NCI-H1105 (cell line): Measurements from ENCODE around the gene CSF2.
"Not testable (repeated sequence)": the region's sequence is repeated elsewhere in the genome, so short reads cannot be mapped to it uniquely, and the experiment has no call there.

Source experiments
- DNase-seq: peaks from one replicate; lab custom pipeline; 2025; lab: John Stamatoyannopoulos, UW

CSF2 gene

DNA sequence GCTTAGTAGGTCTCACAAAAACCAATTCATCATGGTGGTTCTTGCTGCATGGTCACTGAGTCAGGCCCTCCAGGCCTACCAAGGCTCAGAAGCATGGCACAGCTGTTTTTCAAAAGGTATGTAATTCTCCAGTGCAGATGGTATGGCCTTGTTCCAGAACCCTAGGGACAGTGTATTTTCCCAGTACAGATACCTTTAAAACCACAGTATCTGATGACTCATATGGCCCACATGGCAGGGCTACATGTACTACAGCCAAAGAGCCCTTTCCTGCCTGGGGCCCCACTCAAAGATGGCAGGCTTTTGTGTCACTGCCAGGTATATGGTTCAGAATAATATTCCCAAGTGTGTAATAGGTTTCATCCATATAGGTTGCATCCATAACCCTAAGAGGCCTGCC is 16.5 kb downstream of the CSF2 start:
- DNase-seq = no peak

DNA sequence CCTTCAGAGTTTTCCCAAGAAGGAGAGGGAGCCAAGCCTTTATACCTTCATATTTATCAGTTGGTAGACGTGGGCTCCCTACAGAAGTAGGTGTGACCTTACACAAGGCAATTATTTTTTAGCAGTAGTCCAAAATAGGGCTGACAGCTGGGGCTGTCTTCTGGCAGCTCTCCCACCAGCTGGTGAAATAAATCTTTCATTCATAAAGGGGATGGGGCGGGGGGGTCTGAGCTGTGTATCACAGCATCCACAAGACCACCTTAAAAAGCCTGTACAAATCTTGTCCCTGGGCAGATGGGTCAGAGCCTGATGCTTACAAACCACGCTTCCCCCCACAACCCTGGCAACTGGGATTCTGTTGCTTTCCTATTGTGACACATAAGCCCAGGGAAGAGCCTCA is 19.7 kb downstream of the CSF2 start:
- DNase-seq = no peak

DNA sequence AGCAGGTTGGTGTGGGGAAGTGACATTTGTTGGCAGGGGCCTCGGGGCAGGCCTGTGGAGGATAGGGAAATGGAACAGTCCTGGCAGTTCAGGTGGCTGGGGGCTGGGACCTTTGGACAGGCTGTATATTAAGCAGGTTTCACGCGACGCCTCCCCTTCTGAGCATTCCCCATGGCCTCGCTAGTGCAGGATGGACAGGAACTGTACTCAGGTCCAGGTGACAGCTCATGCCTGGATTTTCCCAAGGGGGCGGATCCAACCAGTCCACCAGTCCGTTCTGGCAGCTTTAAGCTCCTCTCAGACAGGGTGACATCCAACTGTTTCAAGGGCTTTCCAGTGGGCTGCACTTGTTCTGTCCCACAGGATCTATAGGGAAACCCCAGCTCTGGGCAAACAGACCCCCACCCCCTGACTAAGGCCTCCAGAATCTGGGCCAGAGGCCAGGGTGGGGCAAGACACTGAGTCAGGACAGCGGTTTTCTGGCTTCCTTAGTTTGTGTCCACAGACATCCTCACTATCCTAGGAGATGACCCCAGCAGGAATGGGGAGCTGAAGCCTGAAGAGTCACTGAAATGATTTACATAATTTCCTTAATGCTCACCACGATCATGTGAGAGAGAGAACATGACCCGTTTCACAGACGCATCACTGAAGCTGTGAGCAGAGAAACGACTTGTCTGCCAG is 20.9 kb downstream of the CSF2 start:
- DNase-seq = no peak

DNA sequence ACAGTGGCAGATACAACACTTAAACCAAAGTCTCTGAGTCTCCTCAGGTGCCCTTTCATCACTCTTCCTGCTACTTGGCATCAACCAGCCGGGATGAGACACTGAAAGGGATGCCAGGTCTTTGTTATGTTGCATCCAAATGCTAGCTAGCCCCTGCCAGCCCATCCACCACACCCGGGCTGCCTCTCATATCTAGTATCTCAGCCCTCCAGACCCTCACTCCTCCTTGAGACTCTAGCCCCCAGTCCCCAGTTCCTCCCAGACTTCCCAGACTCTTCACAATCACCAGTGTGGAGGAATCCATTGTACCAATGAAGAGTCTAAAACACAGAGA is 21.5 kb downstream of the CSF2 start:
- DNase-seq = no peak

DNA sequence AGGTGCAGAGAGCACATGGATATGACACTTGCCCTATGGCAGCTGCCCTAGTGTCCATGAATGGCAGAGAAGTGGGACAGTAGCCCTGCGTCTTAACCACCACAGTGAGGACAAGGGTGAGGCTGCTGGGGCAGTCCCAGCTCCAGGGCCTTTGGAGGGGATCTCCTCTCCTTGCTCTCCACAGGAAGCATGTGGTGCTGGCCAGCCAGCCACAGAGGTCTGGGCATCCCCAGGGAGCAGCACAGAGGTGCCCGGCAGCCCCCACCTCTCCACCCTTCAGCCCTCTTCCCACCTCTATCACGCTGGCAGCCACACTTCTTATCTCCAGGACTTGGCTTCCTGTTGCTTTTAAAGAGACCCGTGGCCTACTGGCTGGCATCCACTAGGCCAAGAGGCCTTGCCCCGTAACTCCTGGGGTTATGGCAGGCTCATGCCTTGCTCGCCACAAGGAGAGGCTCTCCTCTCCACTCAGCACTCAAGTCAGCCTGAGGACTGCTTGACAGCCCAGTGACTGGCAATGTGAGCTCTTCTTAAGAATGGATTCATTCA is 21.9 kb downstream of the CSF2 start:
- DNase-seq = no peak

DNA sequence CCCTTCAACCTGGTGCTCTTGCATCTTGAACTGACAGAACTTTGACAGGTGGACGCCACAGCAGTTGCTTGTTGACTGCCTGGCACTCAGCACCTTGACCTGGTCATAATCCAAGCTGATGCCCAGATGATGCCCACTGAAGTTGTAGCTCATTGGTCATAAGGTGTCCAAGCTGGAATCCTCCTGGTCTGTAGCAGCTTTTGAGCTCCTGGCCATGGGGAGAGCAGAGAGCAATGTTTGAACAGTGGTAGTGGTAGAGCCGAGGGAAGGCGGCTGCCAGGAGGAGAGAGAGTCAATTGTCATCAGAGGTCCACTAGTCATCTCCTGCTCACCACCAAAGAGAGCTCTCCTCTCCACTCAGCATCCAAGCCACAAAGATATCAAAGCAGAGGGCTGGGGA is 23.3 kb downstream of the CSF2 start:
- DNase-seq = no peak

DNA sequence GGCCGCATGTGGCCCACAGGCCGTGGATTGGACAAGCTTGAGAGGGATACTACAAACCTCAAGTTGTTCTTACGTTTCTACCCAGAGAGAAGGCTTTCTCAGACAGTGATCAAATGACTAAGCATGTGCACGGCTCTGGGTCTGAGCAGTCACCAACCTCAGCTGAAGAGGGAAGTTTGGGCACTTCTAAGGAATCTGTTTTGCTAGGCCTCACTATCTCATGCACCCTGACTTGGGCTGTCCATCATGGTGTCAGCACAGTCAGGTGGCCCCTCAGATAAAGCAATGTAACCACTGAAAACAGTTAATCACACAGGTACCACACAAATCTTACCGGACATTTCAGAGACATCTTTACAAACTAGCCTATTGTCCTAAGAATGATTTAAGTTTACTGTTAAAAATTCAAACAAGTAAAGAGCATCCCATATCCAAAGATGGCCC is 24.6 kb downstream of the CSF2 start:
- DNase-seq = no peak

DNA sequence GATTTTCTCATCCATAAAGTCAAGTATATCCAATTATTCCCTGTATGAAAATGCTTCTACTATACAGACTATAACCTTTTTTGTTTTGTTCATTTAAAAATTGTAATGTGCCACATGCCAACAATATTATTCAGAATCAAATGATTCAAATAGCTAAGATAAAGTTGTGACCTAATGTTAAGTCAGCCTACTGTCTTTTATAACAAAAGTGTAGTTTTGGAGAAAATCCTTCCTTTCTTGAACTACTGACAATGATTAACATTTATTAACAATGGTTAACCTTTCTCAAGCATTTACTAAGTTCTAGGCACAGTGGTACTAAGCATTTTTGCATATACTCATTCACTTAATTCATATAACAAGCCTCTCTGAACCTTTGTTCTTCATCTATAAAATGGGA is 25.0 kb downstream of the CSF2 start:
- DNase-seq = no peak

DNA sequence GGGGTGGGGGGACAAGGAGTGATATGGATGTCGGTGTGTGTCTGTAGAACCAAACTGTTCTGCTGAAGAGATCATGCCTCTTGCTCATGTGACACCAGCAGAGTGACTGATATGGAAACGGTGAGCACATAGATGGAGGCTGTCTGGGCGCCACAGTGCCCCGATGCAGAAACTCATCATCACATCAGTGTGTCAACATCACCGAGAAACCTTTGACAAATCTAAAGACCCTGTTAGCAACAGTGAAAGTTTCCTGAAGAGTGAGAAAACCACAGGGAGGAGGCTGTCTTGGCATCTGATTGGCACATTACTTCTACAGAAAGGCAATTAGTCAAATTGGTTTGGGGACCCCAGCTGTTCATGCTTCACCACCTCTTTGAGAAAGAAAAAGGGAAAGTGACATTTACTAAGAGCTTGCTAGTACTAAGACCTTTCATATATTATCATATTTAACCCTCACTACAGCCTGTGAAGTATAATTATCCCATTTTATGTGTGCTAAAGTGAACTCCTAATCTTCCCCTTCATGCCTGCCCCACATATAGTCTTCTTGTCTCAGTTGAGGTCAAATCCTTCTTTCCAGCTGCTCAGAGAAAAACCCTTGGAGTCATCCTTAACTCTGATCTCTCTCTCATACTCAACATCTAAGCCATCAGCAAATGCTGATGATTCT is 25.6 kb downstream of the CSF2 start:
- no peak for DNase-seq

DNA sequence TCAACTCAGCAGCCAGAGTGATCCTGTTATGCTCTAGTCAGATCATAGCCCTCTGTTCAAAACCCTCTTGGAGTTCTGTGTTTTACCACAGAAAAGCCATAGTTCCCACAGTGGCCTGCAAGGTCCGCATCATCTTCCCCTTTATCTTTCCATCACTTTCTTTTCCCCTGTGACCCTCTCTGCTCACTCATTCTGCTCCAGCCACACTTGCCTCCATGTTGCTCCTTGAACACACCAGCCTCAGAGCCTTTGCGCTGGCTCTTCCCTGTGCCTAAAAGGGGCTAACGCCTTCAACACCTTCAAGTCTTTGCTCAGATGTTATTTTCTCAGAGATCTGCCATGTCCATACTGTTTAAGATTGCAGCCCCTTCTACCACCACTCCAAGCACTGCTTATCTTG is 26.3 kb downstream of the CSF2 start:
- no peak for DNase-seq

DNA sequence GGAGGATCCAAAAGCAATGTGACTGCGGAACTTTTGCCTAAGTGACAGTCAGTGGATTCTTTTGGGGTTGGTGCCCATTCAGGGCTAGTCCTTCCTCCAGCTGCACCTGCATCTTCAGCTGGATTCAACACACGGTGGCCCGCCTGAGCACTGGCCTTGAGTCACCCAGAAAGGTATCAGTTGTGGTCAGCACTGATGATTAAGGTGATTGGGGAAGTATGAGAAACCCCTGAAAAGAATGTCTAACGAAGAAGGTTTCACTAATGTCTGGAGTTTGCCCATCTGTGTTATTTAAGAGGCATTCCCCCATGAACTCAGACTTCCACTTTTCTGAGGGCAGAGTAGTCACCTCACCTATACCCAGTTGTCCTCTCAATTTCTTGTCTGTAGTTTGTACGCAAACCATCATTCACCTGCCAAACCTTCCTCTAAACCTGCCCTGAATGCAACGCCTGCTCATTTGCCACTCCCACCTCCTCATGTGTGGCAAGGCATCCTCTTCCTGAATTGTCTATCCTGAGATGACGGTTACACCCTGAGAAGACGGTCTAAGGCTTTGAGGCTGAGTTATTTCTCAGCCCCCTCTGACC is 27.2 kb downstream of the CSF2 start:
- no peak for DNase-seq

DNA sequence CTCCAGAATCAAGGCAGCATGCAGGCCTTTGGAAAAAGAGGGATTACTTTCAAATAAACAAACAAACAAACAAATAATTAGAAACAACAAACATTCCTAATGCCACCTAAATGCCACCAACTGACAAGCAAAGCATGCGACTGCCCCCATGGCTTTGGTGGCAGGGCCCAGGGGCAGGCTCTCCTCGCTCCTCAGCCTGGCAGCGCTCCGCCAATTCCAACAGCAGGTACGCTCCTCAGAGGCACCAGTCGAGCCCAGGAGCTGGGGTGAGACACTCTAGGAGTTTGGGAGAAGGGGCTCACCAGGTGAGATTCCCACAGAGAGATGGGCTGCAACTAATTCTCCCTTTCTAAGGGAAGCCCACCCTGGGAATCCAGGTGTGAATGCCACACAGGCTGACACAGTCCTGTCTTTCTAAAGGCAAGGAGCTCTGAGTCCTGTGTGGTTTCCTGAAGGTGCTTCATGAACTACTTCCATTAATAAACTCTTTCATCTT is 27.8 kb downstream of the CSF2 start:
- DNase-seq = no peak

DNA sequence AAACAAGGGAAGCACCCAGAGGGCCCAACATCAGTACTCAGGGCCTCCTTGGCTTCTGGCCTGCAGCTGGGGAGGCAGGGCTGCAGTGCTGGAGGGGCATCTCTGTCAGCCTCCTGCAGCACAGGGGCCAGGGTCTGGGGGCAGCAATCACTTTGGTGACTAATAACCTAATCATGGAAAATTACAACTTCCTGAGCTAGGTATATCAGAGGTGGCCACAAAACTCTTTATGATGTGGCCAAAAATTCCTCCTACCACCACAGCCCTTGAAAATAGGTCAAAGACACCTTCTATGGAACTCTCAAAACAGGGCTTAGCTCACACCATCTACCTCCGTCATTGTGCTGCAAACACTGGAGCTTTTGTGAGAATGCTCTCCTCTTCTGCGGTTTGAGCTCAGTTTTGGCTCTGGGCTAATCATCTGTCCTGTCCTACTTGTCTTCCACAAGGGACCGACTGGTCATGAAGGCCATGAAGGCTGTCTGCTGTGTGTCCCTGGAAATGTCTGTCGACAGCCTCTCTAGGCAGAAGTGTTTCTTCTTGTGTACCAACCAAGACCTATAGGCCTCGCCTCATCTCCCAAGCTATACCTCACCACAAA is 28.6 kb downstream of the CSF2 start:
- no peak for DNase-seq

DNA sequence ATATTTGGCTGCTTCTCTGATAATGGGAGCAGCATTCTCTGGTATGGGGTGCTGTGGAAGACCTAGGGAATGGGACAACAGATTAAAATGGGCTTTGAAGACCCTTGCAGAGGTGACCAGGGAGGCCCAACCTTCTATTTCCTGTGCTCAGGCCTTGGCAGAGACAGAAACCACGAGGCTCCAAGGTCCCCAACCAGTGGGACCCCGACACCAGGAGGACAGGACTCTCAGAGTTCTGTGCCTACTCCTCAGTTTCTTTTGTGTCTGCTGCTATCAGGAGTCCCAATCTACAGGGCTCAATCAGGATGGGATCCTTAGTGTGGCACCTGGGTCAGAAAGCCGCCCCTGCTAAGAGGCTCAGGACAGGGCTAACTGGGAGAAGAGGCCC is 29.3 kb downstream of the CSF2 start:
- no peak for DNase-seq

DNA sequence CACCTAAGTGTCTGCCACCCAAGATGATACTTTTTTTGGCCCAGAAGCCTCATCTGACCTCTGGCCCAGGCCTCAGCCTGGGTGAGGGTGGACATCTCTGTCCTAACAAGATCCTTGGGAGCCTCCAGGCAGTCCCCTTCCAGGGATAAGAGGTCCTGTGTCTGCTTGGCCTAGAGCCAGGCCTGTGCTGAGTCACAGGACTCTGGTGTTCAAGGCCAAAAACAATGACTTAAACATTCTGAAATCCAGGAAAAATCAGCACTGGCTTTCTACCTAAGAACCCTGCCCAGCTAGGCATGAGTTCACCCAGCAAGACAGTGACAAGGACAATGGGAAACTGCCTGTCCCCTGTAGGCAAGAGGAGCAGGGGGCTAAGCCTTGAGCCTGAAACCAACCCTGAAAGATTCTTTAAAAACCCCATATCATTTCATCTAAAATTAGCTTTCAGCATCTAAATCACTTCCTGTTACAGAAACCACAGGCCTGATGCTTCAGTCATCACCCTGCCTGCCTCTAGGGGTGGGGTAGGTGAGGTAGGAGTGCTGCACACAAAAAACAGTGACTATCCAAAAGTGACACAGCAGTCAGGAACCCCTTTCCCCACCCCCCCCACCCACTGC is 29.9 kb downstream of the CSF2 start:
- no peak for DNase-seq

DNA sequence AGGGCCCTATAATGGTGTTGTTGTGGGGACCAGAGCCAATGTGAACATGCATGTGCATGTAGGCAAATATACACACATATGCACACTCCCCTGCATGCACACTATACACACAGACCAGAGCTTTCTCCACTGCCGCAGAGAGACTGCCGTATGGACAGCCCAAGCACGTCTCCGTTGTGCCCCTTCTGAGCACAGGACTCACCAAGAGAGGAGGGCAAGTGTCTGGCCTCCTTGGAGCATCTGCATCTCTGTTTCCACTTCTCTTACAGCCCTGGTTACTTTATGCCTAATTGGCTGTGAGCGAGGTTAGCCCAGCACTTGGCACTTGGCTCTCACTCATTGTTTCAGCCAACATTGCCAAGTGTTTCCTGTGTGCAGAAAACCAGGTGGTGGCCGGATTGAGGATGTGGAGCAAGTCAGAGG is 30.4 kb downstream of the CSF2 start:
- no peak for DNase-seq

DNA sequence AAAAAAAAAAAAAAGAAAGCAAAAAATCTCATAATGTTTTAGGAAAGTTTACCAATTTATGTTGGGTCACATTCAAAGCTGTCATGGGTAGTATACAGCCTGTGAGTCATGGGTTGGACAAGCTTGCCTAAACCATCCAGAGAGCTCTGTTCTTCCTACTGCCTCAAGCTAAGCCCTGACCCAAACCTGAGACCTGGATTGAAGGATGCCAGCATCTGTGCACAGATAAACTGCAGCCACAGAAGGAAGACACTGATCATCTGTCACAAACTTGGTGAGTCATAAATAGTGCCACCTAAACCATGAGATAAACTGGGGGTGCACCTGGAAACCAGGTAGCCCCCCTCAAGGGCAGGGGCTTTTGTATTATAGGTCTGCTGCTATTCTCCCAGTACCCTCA is 31.0 kb downstream of the CSF2 start:
- DNase-seq = no peak

DNA sequence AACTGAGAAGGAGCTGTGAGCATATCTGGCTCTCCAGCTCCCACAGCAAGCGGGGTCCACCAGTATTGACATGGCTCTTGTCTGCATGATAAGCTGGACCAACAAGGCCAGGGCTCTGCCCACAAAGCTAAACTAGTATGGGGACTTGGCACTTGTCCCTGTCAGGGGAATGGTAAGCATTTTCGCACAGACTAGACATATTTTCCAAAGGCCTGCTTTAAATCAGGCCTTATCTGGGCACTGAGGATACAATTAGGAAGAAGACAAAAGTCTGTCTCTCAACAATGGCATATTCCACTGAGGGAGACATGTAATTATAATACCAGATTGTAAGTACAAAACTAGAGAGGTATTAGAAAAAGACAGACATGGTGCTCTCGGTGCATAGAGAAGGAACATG is 32.1 kb downstream of the CSF2 start:
- no peak for DNase-seq

DNA sequence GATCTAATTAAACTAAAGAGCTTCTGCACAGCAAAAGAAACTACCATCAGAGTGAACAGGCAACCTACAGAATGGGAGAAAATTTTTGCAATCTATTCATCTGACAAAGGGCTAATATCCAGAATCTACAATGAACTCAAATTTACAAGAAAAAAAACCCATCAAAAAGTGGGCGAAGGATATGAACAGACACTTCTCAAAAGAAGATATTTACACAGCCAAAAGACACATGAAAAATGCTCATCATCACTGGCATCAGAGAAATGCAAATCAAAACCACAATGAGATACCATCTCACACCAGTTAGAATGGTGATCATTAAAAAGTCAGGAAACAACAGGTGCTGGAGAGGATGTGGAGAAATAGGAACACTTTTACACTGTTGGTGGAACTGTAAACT is 34.9 kb downstream of the CSF2 start:
- not testable (repeated sequence) for DNase-seq

DNA sequence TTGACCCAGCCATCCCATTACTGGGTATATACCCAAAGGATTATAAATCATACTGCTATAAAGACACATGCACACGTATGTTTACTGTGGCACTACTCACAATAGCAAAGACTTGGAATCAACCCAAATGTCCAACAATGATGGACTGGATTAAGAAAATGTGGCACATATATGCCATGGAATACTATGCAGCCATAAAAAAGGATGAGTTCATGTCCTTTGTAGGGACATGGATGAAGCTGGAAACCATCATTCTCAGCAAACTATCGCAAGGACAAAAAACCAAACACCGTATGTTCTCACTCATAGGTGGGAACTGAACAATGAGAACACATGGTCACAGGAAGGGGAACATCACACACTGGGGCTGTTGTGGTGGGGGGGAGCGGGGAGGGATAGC is 35.4 kb downstream of the CSF2 start:
- not testable (repeated sequence) for DNase-seq

DNA sequence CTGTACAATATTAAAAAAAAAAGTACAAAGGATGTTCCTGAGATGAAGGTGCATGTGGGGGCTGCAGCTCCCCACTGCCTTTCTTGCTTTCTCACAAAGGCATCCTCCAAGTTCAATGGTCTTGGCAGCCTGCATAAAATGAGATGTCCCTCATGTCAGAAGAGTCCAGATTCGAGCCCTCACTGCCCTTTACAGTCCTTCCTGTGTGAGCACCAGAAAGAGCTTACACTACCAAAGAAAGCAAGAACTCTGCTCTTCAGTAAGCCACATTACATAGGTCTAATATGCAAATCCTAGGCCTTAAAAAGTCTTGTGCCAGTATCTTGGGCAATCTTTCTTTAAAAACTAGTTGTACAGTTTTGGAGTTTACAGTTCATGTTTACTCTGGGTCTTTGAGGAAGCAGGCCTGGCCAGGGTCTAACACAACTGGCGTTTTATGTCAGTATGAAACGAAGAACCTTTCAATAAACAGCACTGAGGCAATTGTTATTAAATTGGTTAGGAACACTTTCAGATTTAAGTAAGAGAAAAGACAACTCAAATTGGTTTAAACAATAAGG is 36.0 kb downstream of the CSF2 start:
- no peak for DNase-seq

DNA sequence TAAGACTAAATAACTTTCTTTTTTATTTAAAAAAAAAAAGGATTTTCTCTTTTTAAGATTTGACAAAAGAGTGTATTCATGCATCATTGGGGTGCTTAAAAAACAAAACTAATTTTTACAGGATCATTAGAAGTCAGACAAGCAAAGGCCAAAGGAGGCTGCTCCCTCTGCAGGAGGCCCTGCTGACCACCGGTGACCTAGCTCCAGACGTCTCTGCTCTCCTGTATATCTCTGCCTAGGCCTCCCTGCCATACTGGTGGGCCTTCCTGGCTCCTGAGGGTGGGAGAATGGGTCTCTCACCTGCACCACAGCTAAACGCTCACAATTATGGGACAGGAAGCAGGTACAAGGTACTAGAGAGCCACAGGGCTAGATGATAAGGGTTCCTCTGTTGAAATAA is 36.6 kb downstream of the CSF2 start:
- no peak for DNase-seq
